Astrocyte of the spinal cord (primary cell): ENCODE results near the gene LIPT1.
A peak's percentile ranks its signal among the peaks of the same experiment; 100 is the strongest.
"Not testable (repeated sequence)": the region's sequence is repeated elsewhere in the genome, so short reads cannot be mapped to it uniquely, and the experiment has no call there.

Experiments used
- DNase-seq: peaks from one replicate; pipeline ENCODE4 v3.0.0; 2011; ENCODE audit warnings: low read depth, low spot score
- H3K4me3 ChIP-seq: 2 replicates; pipeline ENCODE4 v1.5.1; 2011; ENCODE audit warnings: low read depth, mild to moderate bottlenecking, low read length, moderate library complexity
- CTCF ChIP-seq: IDR thresholded peaks from 2 replicates; pipeline ENCODE4 v1.5.1; 2012; ENCODE audit warnings: low read depth, mild to moderate bottlenecking, low read length, inconsistent platforms
- in situ Hi-C: cut with HindIII; loops from 2 replicates; pipeline ENCODE4 v1.10.0; 2017; ENCODE audit warnings: low sequenced_read_pairs

LIPT1 gene

DNA sequence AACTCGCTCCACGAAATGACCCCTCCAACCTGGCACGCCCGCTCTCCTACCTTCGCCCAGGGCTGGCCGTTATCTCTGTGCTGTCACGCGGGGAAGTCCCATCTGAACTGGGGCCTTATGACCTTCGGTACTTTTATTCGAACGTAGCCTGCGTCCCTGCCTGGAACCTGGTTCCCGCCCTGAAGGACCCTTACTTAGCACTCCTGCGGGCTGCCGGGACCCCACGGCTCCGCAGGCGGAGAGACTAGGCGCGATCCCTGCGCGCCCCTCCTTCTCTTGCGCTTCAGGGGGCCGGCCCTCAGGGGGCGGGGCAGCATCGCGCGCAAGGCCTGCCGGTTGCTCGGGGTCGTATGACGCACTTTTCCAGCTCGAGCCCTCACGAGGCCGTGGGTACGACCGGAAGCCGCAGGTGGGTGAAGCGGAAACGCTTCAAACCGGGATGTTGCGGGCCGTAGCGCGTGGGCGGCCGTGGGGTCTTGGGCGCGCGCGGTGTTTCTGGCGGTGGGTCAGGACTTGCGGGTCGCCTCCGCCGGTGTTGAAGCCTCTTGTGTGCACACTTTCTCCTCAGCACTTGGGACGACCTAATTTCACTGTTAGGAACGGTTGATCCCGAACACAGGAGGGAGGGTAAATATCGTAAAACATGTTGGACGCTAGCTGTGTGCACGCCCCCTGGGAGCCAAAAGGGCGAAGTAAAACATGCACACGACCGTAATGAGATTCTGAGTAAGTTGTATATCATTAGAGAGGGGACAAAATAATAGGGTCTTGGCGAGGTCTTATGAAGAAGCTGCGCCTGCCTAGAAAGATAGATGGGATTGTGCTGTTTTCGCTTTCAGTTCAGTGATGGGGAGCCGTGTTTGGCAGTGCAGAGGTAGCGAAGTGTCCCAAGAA, at the start of gene LIPT1, which contains the start of gene TSGA10:
TSS of gene LIPT1 (plus strand) at position 325 of the 894 bp plus-strand sequence. CDS start 6,991 bp downstream, outside the sequence.
TSS of gene TSGA10 (minus strand) at position 300 of the 894 bp plus-strand sequence. CDS start 45,503 bp downstream, outside the sequence.
- H3K4me3 ChIP-seq: peak within 1 kb of the TSS; percentile 82
- peak; percentile 5 for TF ChIP-seq CTCF
- in situ Hi-C loops: no loop called here
- DNase-seq: peak; percentile 90

DNA sequence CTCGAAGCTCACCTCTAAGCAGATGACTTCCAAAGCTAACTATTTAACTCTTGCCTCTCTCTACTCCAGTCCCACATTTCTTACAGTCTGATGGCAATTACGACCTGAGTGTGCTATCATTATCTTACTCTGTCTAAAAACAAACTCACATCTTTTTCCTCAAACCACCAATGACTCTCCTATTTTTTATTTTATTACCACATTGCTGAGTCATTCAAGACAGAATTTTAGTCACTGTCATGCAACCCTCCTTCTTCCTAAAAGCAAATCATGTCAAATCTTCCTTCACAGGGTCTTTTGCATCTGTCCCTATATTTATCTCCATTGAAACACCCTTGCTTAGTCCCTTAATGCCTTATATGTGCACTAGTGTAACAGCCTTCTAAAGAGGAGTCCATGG, 47.9 kb upstream of the LIPT1 start:
- in situ Hi-C loops: no loop called here
- H3K4me3 ChIP-seq: no peak overlapping the region
- no peak for DNase-seq
- TF ChIP-seq CTCF: no peak

GRCh38 chr2:99111236-99111635, 43.5 kb upstream of the LIPT1 start:
- no peak for TF ChIP-seq CTCF
- in situ Hi-C loops: no loop called here

GRCh38 chr2:99111945-99112344, 42.8 kb upstream of the LIPT1 start:
- no peak overlapping the region for H3K4me3 ChIP-seq
- DNase-seq: no peak
- in situ Hi-C loops: no loop called here
- TF ChIP-seq CTCF: no peak

More at GRCh38 chr2:99111236-99111635, 43.5 kb upstream of the LIPT1 start:
- H3K4me3 ChIP-seq: no peak overlapping the region
- no peak for DNase-seq

GRCh38 chr2:99112617-99113016, 42.1 kb upstream of the LIPT1 start:
- TF ChIP-seq CTCF: no peak
- H3K4me3 ChIP-seq: no peak overlapping the region
- no peak for DNase-seq
- in situ Hi-C loops: no loop called here

- no peak for TF ChIP-seq CTCF
- in situ Hi-C loops: no loop called here
Measured at GRCh38 chr2:99127981-99128380, 26.8 kb upstream of the LIPT1 start.

GRCh38 chr2:99135044-99135556, 19.7 kb upstream of the LIPT1 start:
- H3K4me3 ChIP-seq, DNase-seq, in situ Hi-C loops: not testable (repeated sequence)

More at GRCh38 chr2:99127981-99128380, 26.8 kb upstream of the LIPT1 start:
- no peak overlapping the region for H3K4me3 ChIP-seq
- DNase-seq: no peak
